WTC11 (cell line): Measurements from ENCODE around the gene SORT1. TPM values are rescaled to one million over a fixed set of nuclear protein-coding genes. Genes with fewer than 3 reads are reported as not detected.

Experiments
- ATAC-seq: fragments of 200-7000 bp; cut with Tn5 transposase; 2 replicates; pipeline ENCODE4 v1.10.0; 2021; ENCODE audit warnings: mild to moderate bottlenecking, moderate library complexity
- CTCF ChIA-PET: fragments of 300-600 bp; sonication (Branson Sonifier 250); formaldehyde crosslinking; loops from one replicate; lab custom pipeline; 2021; ENCODE audit warnings: antibody characterized with exemption; lab: Charles Lee
- POLR2A ChIA-PET: fragments of 350-600 bp; sonication (Branson Sonifier 250); formaldehyde crosslinking; loops from one replicate; lab custom pipeline; 2021; ENCODE audit warnings: antibody characterized with exemption; lab: Charles Lee
- DNase-seq: peaks from one replicate; pipeline ENCODE4 v3.0.0; 2021; ENCODE audit warnings: low spot score
- H3K27ac Mint-ChIP-seq: 2 replicates; pipeline ENCODE4 v1.8.0; 2021; ENCODE audit warnings: mixed read lengths
- H3K27me3 Mint-ChIP-seq: 2 replicates; pipeline ENCODE4 v1.8.0; 2021; ENCODE audit warnings: low read depth, mild to moderate bottlenecking, moderate library complexity, mixed read lengths
- H3K36me3 Mint-ChIP-seq: 2 replicates; pipeline ENCODE4 v1.8.0; 2021; ENCODE audit warnings: mixed read lengths
- H3K4me1 Mint-ChIP-seq: 2 replicates; pipeline ENCODE4 v1.8.0; 2022; ENCODE audit warnings: mixed read lengths
- H3K4me3 Mint-ChIP-seq: 2 replicates; pipeline ENCODE4 v1.8.0; 2021; ENCODE audit warnings: mild to moderate bottlenecking, moderate library complexity, mixed read lengths
- H3K9me3 Mint-ChIP-seq: 2 replicates; pipeline ENCODE4 v1.8.0; 2021; ENCODE audit warnings: mixed read lengths
- AR ChIP-seq: fragments of 250-450 bp; sonication (Bioruptor Pico); IDR thresholded peaks from 2 replicates; pipeline ENCODE4 v1.9.0; 2021; ENCODE audit warnings: mild to moderate bottlenecking
- ATF3 ChIP-seq: sonication (generic); formaldehyde crosslinking; conservative IDR thresholded peaks from 2 replicates; pipeline ENCODE4 v1.8.1; 2022; ENCODE audit warnings: mild to moderate bottlenecking, missing genetic modification reagents
- CTCF ChIP-seq: fragments of 200-600 bp; IDR thresholded peaks from 2 replicates; pipeline ENCODE4 v1.8.0; 2022; ENCODE audit warnings: antibody characterized with exemption
- E2F1 ChIP-seq: sonication (generic); formaldehyde crosslinking; IDR thresholded peaks from 2 replicates; pipeline ENCODE4 v1.8.0; 2022; ENCODE audit warnings: mild to moderate bottlenecking, missing genetic modification reagents
- ELF4 ChIP-seq: sonication (generic); formaldehyde crosslinking; IDR thresholded peaks from 2 replicates; pipeline ENCODE4 v1.8.1; 2022; ENCODE audit warnings: low read depth, mild to moderate bottlenecking, moderate library complexity, missing genetic modification reagents
- ESRRA ChIP-seq: sonication (generic); formaldehyde crosslinking; IDR thresholded peaks from 2 replicates; pipeline ENCODE4 v1.8.1; 2022; ENCODE audit warnings: mild to moderate bottlenecking, missing genetic modification reagents, borderline replicate concordance
- FOXK1 ChIP-seq: sonication (generic); formaldehyde crosslinking; IDR thresholded peaks from 2 replicates; pipeline ENCODE4 v1.8.0; 2022; ENCODE audit warnings: mild to moderate bottlenecking, moderate library complexity, missing genetic modification reagents
- FOXP1 ChIP-seq: sonication (generic); formaldehyde crosslinking; IDR thresholded peaks from 2 replicates; pipeline ENCODE4 v1.8.0; 2022; ENCODE audit warnings: missing genetic modification reagents, mild to moderate bottlenecking, moderate library complexity, borderline replicate concordance
- NFATC4 ChIP-seq: fragments of 250-450 bp; sonication (Bioruptor Pico); IDR thresholded peaks from 2 replicates; pipeline ENCODE4 v1.9.0; 2021; ENCODE audit warnings: mild to moderate bottlenecking
- RELA ChIP-seq: sonication (generic); formaldehyde crosslinking; IDR thresholded peaks from 2 replicates; pipeline ENCODE4 v1.8.1; 2022; ENCODE audit warnings: missing genetic modification reagents, mild to moderate bottlenecking, borderline replicate concordance
- TCF7 ChIP-seq: sonication (generic); formaldehyde crosslinking; IDR thresholded peaks from 2 replicates; pipeline ENCODE4 v1.8.0; 2022; ENCODE audit warnings: mild to moderate bottlenecking, low read depth, missing genetic modification reagents, moderate library complexity
- TEAD1 ChIP-seq: sonication (generic); formaldehyde crosslinking; IDR thresholded peaks from 2 replicates; pipeline ENCODE4 v1.8.0; 2022; ENCODE audit warnings: mild to moderate bottlenecking, missing genetic modification reagents
- ZNF416 ChIP-seq: fragments of 250-450 bp; sonication (Bioruptor Pico); IDR thresholded peaks from 2 replicates; pipeline ENCODE4 v1.9.0; 2021; ENCODE audit warnings: mild to moderate bottlenecking, inconsistent platforms
- ZNF671 ChIP-seq: fragments of 250-450 bp; sonication (Bioruptor Pico); IDR thresholded peaks from 2 replicates; pipeline ENCODE4 v1.8.0; 2021; ENCODE audit warnings: mild to moderate bottlenecking
- total RNA-seq: library from RNA; stranded (reverse); gene quantifications from 3 replicates; pipeline ENCODE4 v1.2.3, GENCODE V29; 2021
- TF ChIP-seq, protein P1 (sequence below): sonication (generic); formaldehyde crosslinking; IDR thresholded peaks from 2 replicates; pipeline ENCODE4 v1.8.0; 2023; ENCODE audit warnings: missing genetic modification reagents, mild to moderate bottlenecking, borderline replicate concordance
- TF ChIP-seq, protein P2 (sequence below): sonication (generic); formaldehyde crosslinking; conservative IDR thresholded peaks from 2 replicates; pipeline ENCODE4 v1.8.1; 2023; ENCODE audit warnings: mild to moderate bottlenecking, low read depth, missing genetic modification reagents, moderate library complexity
- TF ChIP-seq, protein P3 (sequence below): sonication (generic); formaldehyde crosslinking; IDR thresholded peaks from 2 replicates; pipeline ENCODE4 v1.8.1; 2022; ENCODE audit warnings: mild to moderate bottlenecking, missing genetic modification reagents, moderate library complexity, borderline replicate concordance
- TF ChIP-seq, protein P4 (sequence below): sonication (generic); formaldehyde crosslinking; IDR thresholded peaks from 2 replicates; pipeline ENCODE4 v1.8.0; 2023; ENCODE audit warnings: missing genetic modification reagents

Gene SORT1
- total RNA-seq, 1 experiment from 2014 or later, result 55.9 TPM

DNA sequence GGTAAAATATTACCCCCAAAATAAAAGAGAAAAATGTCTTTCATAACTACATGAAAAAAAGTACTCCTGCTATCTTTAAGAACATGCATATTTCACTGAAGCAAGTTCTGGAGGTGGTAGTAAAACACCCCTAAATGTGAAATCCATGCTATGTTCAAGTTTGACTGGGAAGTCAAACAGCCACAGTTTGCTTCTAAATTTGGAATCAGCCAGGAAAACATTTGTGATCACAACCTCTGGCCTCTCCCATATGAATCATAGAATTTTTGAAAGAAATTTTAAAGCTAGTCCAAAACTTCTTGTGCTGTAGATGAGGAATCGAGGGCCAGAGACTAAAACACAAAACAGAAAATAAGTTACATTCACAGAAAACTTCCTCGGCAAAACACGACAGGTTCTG is 6.6 kb downstream of the SORT1 start (continued):
- TF ChIP-seq, protein P1, sequence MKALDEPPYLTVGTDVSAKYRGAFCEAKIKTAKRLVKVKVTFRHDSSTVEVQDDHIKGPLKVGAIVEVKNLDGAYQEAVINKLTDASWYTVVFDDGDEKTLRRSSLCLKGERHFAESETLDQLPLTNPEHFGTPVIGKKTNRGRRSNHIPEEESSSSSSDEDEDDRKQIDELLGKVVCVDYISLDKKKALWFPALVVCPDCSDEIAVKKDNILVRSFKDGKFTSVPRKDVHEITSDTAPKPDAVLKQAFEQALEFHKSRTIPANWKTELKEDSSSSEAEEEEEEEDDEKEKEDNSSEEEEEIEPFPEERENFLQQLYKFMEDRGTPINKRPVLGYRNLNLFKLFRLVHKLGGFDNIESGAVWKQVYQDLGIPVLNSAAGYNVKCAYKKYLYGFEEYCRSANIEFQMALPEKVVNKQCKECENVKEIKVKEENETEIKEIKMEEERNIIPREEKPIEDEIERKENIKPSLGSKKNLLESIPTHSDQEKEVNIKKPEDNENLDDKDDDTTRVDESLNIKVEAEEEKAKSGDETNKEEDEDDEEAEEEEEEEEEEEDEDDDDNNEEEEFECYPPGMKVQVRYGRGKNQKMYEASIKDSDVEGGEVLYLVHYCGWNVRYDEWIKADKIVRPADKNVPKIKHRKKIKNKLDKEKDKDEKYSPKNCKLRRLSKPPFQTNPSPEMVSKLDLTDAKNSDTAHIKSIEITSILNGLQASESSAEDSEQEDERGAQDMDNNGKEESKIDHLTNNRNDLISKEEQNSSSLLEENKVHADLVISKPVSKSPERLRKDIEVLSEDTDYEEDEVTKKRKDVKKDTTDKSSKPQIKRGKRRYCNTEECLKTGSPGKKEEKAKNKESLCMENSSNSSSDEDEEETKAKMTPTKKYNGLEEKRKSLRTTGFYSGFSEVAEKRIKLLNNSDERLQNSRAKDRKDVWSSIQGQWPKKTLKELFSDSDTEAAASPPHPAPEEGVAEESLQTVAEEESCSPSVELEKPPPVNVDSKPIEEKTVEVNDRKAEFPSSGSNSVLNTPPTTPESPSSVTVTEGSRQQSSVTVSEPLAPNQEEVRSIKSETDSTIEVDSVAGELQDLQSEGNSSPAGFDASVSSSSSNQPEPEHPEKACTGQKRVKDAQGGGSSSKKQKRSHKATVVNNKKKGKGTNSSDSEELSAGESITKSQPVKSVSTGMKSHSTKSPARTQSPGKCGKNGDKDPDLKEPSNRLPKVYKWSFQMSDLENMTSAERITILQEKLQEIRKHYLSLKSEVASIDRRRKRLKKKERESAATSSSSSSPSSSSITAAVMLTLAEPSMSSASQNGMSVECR (CRISPR knock-in tag), result no peak
- TF ChIP-seq, protein P2, sequence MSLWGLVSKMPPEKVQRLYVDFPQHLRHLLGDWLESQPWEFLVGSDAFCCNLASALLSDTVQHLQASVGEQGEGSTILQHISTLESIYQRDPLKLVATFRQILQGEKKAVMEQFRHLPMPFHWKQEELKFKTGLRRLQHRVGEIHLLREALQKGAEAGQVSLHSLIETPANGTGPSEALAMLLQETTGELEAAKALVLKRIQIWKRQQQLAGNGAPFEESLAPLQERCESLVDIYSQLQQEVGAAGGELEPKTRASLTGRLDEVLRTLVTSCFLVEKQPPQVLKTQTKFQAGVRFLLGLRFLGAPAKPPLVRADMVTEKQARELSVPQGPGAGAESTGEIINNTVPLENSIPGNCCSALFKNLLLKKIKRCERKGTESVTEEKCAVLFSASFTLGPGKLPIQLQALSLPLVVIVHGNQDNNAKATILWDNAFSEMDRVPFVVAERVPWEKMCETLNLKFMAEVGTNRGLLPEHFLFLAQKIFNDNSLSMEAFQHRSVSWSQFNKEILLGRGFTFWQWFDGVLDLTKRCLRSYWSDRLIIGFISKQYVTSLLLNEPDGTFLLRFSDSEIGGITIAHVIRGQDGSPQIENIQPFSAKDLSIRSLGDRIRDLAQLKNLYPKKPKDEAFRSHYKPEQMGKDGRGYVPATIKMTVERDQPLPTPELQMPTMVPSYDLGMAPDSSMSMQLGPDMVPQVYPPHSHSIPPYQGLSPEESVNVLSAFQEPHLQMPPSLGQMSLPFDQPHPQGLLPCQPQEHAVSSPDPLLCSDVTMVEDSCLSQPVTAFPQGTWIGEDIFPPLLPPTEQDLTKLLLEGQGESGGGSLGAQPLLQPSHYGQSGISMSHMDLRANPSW, result no peak
- TF ChIP-seq TCF7 (CRISPR knock-in tag) (no peak), RELA (no peak), ESRRA (CRISPR knock-in tag) (no peak), CTCF (no peak), FOXK1 (no peak), NFATC4 (CRISPR knock-in tag) (no peak)
- TF ChIP-seq, protein P3, sequence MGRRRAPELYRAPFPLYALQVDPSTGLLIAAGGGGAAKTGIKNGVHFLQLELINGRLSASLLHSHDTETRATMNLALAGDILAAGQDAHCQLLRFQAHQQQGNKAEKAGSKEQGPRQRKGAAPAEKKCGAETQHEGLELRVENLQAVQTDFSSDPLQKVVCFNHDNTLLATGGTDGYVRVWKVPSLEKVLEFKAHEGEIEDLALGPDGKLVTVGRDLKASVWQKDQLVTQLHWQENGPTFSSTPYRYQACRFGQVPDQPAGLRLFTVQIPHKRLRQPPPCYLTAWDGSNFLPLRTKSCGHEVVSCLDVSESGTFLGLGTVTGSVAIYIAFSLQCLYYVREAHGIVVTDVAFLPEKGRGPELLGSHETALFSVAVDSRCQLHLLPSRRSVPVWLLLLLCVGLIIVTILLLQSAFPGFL (CRISPR knock-in tag), result no peak

- POLR2A ChIA-PET, result interaction anchor here (0.7 kb wide), 1 partner anchor 50 kb away, joined by 3 read pairs; no protein-coding TSS in a partner anchor
- Mint-ChIP-seq H3K27me3 (no peaks in the 10 kb centered on the region), H3K4me1 (peaks cover 31% of the 10 kb centered on the region), H3K4me3 (no peak overlapping the region), H3K9me3 (peaks cover 4% of the 10 kb centered on the region), H3K36me3 (peaks cover 3% of the 10 kb centered on the region; the same call in 1 of the 2 replicates), H3K27ac (peak overlapping the region; percentile 43)
- DNase-seq, result no peak
- no peak for ATAC-seq
- CTCF ChIA-PET, result interaction anchor here (0.6 to 0.9 kb wide), 2 partner anchors 8 to 9 kb away, joined by 3 to 4 read pairs; partner anchors contain the start of gene SORT1
- TF ChIP-seq NFATC4 (CRISPR knock-in tag) (no peak), ZNF671 (no peak), ATF3 (CRISPR knock-in tag) (no peak), TEAD1 (CRISPR knock-in tag) (no peak), E2F1 (no peak), AR (CRISPR knock-in tag) (no peak), FOXP1 (no peak), ELF4 (CRISPR knock-in tag) (no peak), ZNF416 (no peak)
- TF ChIP-seq, protein P4, sequence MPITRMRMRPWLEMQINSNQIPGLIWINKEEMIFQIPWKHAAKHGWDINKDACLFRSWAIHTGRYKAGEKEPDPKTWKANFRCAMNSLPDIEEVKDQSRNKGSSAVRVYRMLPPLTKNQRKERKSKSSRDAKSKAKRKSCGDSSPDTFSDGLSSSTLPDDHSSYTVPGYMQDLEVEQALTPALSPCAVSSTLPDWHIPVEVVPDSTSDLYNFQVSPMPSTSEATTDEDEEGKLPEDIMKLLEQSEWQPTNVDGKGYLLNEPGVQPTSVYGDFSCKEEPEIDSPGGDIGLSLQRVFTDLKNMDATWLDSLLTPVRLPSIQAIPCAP (CRISPR knock-in tag), result no peak
Observed at GRCh38 chr1:109389638-109390341, 7.9 kb downstream of the SORT1 start.
